ENCODE data around the gene NAALADL2. TPM values are rescaled to one million over a fixed set of nuclear protein-coding genes. Genes with fewer than 3 reads are reported as not detected.
"Not testable (repeated sequence)": the region's sequence is repeated elsewhere in the genome, so short reads cannot be mapped to it uniquely, and the experiment has no call there.

NAALADL2 gene
- total RNA-seq, 1 donor, result 23.5 TPM

GRCh38 chr3:175826759-175827158 is 967.6 kb downstream of the NAALADL2 start:
- Histone ChIP-seq H3K27ac (ENCODE audit: low read depth, low read length) (no peak overlapping the region), H4K20me1 (ENCODE audit: insufficient read depth, low read length) (no peaks in the 10 kb centered on the region), H3K36me3 (ENCODE audit: insufficient read depth, low read length) (no peaks in the 10 kb centered on the region), H3K79me2 (ENCODE audit: insufficient read depth, low read length) (no peaks in the 10 kb centered on the region), H3K9me3 (ENCODE audit: low read depth, low read length) (no peaks in the 10 kb centered on the region), H3K4me3 (ENCODE audit: insufficient read depth, low read length) (no peak overlapping the region), H2AFZ (ENCODE audit: low read length) (no peak overlapping the region), H3K4me2 (ENCODE audit: insufficient read depth, low read length) (no peak overlapping the region), H3K4me1 (ENCODE audit: insufficient read depth, low read length) (no peaks in the 10 kb centered on the region), H3K27me3 (ENCODE audit: insufficient read depth, low read length) (no peaks in the 10 kb centered on the region)
- DNase-seq (ENCODE audit: insufficient read length, low spot score, missing footprints), result no peak
- TF ChIP-seq CTCF (IDR thresholded peaks at IDR 0.05; ENCODE audit: extremely low read depth, low read depth, low read length), result no peak

- not testable (repeated sequence) for DNase-seq (ENCODE audit: insufficient read length, low spot score, missing footprints); H3K4me2 ChIP-seq (ENCODE audit: insufficient read depth, low read length); H3K9me3 ChIP-seq (ENCODE audit: low read depth, low read length)
Measured at GRCh38 chr3:175829809-175830208, 970.7 kb downstream of the NAALADL2 start.

GRCh38 chr3:175835763-175836162 is 976.6 kb downstream of the NAALADL2 start:
- H3K4me1 ChIP-seq (ENCODE audit: insufficient read depth, low read length); DNase-seq (ENCODE audit: insufficient read length, low spot score, missing footprints); H3K79me2 ChIP-seq (ENCODE audit: insufficient read depth, low read length); H3K9me3 ChIP-seq (ENCODE audit: low read depth, low read length); H3K36me3 ChIP-seq (ENCODE audit: insufficient read depth, low read length); H3K4me2 ChIP-seq (ENCODE audit: insufficient read depth, low read length); H3K27ac ChIP-seq (ENCODE audit: low read depth, low read length); H3K4me3 ChIP-seq (ENCODE audit: insufficient read depth, low read length); H2AFZ ChIP-seq (ENCODE audit: low read length); H4K20me1 ChIP-seq (ENCODE audit: insufficient read depth, low read length); H3K27me3 ChIP-seq (ENCODE audit: insufficient read depth, low read length): not testable (repeated sequence)

More at GRCh38 chr3:175829809-175830208, 970.7 kb downstream of the NAALADL2 start:
- not testable (repeated sequence) for H3K27me3 ChIP-seq (ENCODE audit: insufficient read depth, low read length); H2AFZ ChIP-seq (ENCODE audit: low read length); H4K20me1 ChIP-seq (ENCODE audit: insufficient read depth, low read length); H3K4me3 ChIP-seq (ENCODE audit: insufficient read depth, low read length); H3K4me1 ChIP-seq (ENCODE audit: insufficient read depth, low read length); H3K36me3 ChIP-seq (ENCODE audit: insufficient read depth, low read length); H3K27ac ChIP-seq (ENCODE audit: low read depth, low read length); H3K79me2 ChIP-seq (ENCODE audit: insufficient read depth, low read length)

- Histone ChIP-seq H4K20me1 (ENCODE audit: insufficient read depth, low read length) (no peaks in the 10 kb centered on the region), H3K27me3 (ENCODE audit: insufficient read depth, low read length) (no peaks in the 10 kb centered on the region), H3K9me3 (ENCODE audit: low read depth, low read length) (no peaks in the 10 kb centered on the region), H3K36me3 (ENCODE audit: insufficient read depth, low read length) (no peaks in the 10 kb centered on the region), H3K79me2 (ENCODE audit: insufficient read depth, low read length) (no peaks in the 10 kb centered on the region), H3K27ac (ENCODE audit: low read depth, low read length) (no peak overlapping the region), H2AFZ (ENCODE audit: low read length) (no peak overlapping the region), H3K4me1 (ENCODE audit: insufficient read depth, low read length) (no peaks in the 10 kb centered on the region), H3K4me2 (ENCODE audit: insufficient read depth, low read length) (no peak overlapping the region), H3K4me3 (ENCODE audit: insufficient read depth, low read length) (no peak overlapping the region)
- TF ChIP-seq CTCF (IDR thresholded peaks at IDR 0.05; ENCODE audit: extremely low read depth, low read depth, low read length), result no peak
- no peak for DNase-seq (ENCODE audit: insufficient read length, low spot score, missing footprints)
Measured at GRCh38 chr3:175836617-175837016, 977.5 kb downstream of the NAALADL2 start.

- TF ChIP-seq CTCF (IDR thresholded peaks at IDR 0.05; ENCODE audit: extremely low read depth, low read depth, low read length), result no peak
- Histone ChIP-seq H3K27me3 (ENCODE audit: insufficient read depth, low read length) (no peaks in the 10 kb centered on the region), H3K36me3 (ENCODE audit: insufficient read depth, low read length) (no peaks in the 10 kb centered on the region), H3K27ac (ENCODE audit: low read depth, low read length) (no peak overlapping the region), H2AFZ (ENCODE audit: low read length) (no peak overlapping the region), H3K9me3 (ENCODE audit: low read depth, low read length) (no peaks in the 10 kb centered on the region), H3K4me3 (ENCODE audit: insufficient read depth, low read length) (no peak overlapping the region), H3K4me2 (ENCODE audit: insufficient read depth, low read length) (no peak overlapping the region), H3K4me1 (ENCODE audit: insufficient read depth, low read length) (no peaks in the 10 kb centered on the region), H3K79me2 (ENCODE audit: insufficient read depth, low read length) (no peaks in the 10 kb centered on the region), H4K20me1 (ENCODE audit: insufficient read depth, low read length) (no peaks in the 10 kb centered on the region)
- no peak for DNase-seq (ENCODE audit: insufficient read length, low spot score, missing footprints)
Measured at GRCh38 chr3:175837962-175838361, 978.8 kb downstream of the NAALADL2 start.

All from osteoblast (primary cell).